OCI-LY3 (cell line): Measurements from ENCODE around the gene GRM4.

Source experiments
- CTCF ChIP-seq: fragments of 200-600, 300-600 bp; sonication (generic); IDR thresholded peaks from 2 replicates; pipeline ENCODE4 v1.5.1; 2014; ENCODE audit warnings: antibody characterized with exemption, low read length, low read depth
- EZH2phosphoT487 ChIP-seq: fragments of 200-600 bp; shearing (Covaris generic); IDR thresholded peaks from 2 replicates; pipeline ENCODE4 v1.6.1; 2018; ENCODE audit warnings: antibody characterized with exemption, mixed run types, low read depth

DNA sequence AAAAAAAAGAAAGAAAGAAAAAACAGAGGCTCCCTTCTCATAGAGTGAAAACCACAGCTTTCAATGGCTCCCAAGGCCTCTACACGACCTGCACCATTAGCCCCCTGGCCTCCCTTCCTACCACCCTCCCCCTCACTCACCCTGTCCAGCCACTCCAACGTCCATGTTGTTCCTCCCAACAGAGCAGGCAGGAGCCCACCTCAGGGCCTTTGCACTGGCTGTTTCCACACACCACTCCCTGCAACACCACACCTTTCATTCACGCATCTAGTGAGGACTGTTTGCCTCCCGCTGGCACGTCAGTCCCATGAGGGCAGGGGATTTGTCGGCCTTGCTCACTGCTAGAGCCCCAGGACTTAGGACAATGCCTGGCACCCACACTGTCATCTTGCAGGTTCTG, 39.5 kb downstream of the GRM4 start:
- TF ChIP-seq CTCF (no peak), EZH2phosphoT487 (no peak)
